AG04450 (cell line): ENCODE data around the gene NR2E3. TPM values are rescaled to one million over a fixed set of nuclear protein-coding genes. Genes with fewer than 3 reads are reported as not detected.
A peak's percentile ranks its signal among the peaks of the same experiment; 100 is the strongest.

Experiments
- CTCF ChIA-PET: fragments of 300-600, 350-600 bp; formaldehyde crosslinking; extraction: SDS; loops from one replicate; lab custom pipeline; 2022; ENCODE audit warnings: antibody characterized with exemption, inconsistent platforms; lab: Charles Lee
- POLR2A ChIA-PET: fragments of 350-600 bp; formaldehyde crosslinking; extraction: SDS; loops from one replicate; lab custom pipeline; 2021; ENCODE audit warnings: antibody characterized with exemption, inconsistent platforms; lab: Yijun Ruan, JAX
- DNase-seq: peaks from one replicate; pipeline ENCODE4 v3.0.0-alpha.2; 2011; ENCODE audit warnings: low read depth, low spot score
- H3K27ac ChIP-seq: one replicate; pipeline ENCODE4 v1.5.1; 2012; ENCODE audit warnings: low read depth, low read length, control low read depth
- H3K27me3 ChIP-seq: one replicate; pipeline ENCODE4 v1.6.0; 2012; ENCODE audit warnings: low read length; ENCODE audit not compliant: control insufficient read depth, insufficient read depth
- H3K4me3 ChIP-seq: 2 replicates; pipeline ENCODE4 v1.5.1; 2011; ENCODE audit warnings: mild to moderate bottlenecking, low read depth, low read length, control low read depth
- H3K9me3 ChIP-seq: 2 replicates; pipeline ENCODE4 v1.5.1; 2012; ENCODE audit warnings: low read length; ENCODE audit not compliant: control insufficient read depth, insufficient read depth
- CTCF ChIP-seq: IDR thresholded peaks from 2 replicates; pipeline ENCODE4 v1.5.1; 2011; ENCODE audit warnings: low read depth, low read length, control low read depth, inconsistent platforms
- polyA plus RNA-seq: library from polyadenylated mRNA; depleted of rRNA; stranded (reverse); fragments of >200 nt; gene quantifications from 2 replicates; pipeline ENCODE4 v1.2.3, GENCODE V29; 2011

Gene NR2E3
- polyA plus RNA-seq, 1 experiment = 0.16 TPM

DNA sequence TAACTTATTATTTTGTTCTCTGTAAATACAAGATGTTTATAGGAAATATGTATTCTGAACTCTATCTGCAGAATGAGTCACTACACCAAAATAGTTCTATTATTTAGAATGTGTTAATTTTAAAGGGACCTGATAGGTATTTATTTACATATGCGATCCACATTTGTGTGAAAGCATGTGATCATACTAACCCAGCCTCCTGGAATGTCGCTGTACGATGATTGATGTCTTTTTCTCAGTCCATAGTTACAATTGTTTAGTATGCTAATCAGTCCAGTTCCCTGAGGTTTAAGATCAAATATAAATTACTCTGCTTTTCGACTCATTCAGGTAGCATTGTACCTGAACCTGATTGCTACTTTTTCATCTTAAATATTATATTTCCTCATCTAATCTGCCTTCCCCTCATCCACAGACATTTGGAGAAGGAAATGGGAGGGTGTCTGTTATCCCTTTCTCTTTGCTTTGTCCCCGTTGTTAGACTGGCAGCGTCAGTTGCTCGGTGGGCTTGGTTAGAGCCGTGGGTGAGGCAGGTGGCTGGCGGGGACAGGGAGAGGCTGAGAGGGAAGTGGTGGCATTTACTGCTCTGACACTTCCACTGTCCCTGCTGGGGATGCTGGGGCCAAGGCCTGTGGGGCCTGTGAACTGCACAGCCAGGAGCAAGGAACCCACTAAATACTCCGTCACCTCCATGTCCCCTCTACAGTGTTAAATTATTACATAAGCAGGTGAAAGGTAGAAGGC is 27.8 kb upstream of the NR2E3 start:
- Histone ChIP-seq H3K27me3 (no peaks in the 10 kb centered on the region), H3K4me3 (no peak overlapping the region), H3K27ac (no peak overlapping the region), H3K9me3 (no peaks in the 10 kb centered on the region)
- ChIA-PET POLR2A (no interaction called here), CTCF (interaction anchor here (0.8 to 3.6 kb wide), 3 partner anchors 18 to 39 kb away, joined by 3 to 24 read pairs (median 4); no protein-coding TSS in a partner anchor)
- TF ChIP-seq CTCF = no peak
- DNase-seq = no peak

DNA sequence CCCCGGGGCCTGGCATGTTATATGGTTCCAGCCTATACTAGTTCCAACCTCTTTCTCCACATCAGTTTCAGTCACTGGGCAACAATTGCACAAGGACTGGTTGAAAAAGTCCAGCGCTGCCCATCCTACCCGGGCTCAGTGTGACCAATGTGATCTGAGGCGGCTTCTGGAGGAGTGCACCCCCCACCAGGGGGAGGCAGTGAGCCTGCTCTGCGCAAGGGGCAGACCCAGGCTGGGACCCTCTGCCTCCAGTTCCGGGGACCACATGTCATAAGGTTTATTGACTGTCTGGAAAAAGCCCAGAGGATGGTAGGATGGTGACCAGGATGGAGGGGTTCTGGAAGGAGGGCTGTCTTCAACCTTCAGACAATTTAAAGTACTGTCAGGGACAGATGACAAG is 25.6 kb upstream of the NR2E3 start:
- TF ChIP-seq CTCF = peak; percentile 40
- CTCF ChIA-PET = no interaction called here
- Histone ChIP-seq H3K27ac (no peak overlapping the region), H3K27me3 (no peaks in the 10 kb centered on the region), H3K4me3 (no peak overlapping the region), H3K9me3 (no peaks in the 10 kb centered on the region)
- POLR2A ChIA-PET = no interaction called here
- no peak for DNase-seq

GRCh38 chr15:71785996-71786395 is 24.4 kb upstream of the NR2E3 start:
- Histone ChIP-seq H3K27ac (no peak overlapping the region), H3K9me3 (no peaks in the 10 kb centered on the region), H3K4me3 (no peak overlapping the region), H3K27me3 (no peaks in the 10 kb centered on the region)
- ChIA-PET POLR2A (no interaction called here), CTCF (interaction anchor here (0.6 to 1.7 kb wide), 2 partner anchors 15 to 943 kb away, joined by 5 read pairs; no protein-coding TSS in a partner anchor)
- no peak for DNase-seq
- TF ChIP-seq CTCF = no peak

- TF ChIP-seq CTCF = no peak
- H3K27me3 ChIP-seq = no peaks in the 10 kb centered on the region
- no peak overlapping the region for H3K27ac ChIP-seq
- no peak for DNase-seq
- H3K9me3 ChIP-seq = no peaks in the 10 kb centered on the region
- no peak overlapping the region for H3K4me3 ChIP-seq
- CTCF ChIA-PET = interaction anchor here (1.2 to 1.7 kb wide), 2 partner anchors 15 to 43 kb away, joined by 3 to 5 read pairs; no protein-coding TSS in a partner anchor
- POLR2A ChIA-PET = no interaction called here
Observed at GRCh38 chr15:71786673-71787072, 23.7 kb upstream of the NR2E3 start.
